OCI-M1 (cell line): ENCODE results near the gene SPDYE4.

Source experiments
- DNase-seq: peaks from one replicate; lab custom pipeline; 2025; lab: John Stamatoyannopoulos, UW

SPDYE4 gene

GRCh38 chr17:8785547-8786413 is 27.4 kb upstream of the SPDYE4 start:
- peak; percentile 87 for DNase-seq

DNA sequence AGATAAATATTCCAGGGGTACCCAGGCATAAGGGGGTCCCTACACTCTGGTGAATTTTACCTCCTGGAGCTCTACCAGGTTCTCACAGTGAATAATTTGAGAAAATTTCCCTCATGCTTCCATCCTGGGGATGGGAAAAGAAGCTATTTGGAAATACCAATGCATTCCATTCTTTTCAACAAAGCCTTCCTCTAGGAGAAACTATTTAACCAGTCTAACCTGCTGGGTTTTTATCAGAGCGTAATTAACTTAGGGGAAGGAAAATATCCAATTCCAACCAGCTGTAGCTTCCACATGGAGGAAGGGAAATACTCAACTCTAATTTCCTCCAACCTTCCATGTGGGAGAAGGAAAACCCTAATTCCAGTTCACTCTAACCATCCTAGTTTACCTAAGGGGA is 23.8 kb upstream of the SPDYE4 start:
- DNase-seq: no peak

DNA sequence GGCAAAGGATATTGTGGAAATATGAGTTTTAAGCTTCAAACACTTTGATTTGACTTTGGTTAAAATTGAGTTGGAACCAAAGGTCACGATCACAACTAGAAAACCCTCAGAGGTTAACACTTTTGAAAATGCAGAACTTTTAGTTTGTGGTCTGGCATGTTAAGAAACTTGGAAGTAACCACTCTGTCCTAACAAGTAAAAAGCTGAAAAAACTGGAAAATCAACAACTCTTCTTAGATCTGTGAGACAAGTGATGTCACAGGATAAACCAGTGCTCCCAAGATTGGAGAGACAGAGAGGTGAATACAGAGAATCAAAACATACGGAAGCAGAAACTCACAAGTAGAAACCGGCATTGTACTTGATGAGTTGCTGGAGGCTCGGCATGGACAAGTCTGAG is 23.4 kb upstream of the SPDYE4 start:
- no peak for DNase-seq

DNA sequence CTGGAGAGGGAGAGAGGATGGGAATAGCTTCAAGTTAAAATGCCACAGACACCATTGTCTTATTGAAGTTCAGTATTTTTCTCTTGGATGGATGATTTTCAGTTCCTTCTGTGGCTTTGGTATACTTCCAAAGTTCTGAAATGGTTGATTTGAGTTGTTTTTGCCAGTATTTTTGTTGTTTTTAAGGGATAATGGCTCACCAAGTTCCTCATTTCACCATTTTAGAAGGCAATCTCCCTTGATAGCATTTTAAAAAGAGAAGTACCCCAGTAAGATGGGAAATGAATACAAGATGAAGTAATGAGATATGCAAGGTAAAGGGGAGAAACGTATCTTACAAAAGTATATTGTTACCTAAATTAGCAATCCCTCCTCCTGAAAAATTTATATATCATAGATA is 18.5 kb upstream of the SPDYE4 start:
- peak; percentile 32 for DNase-seq

GRCh38 chr17:8776248-8776647 is 17.9 kb upstream of the SPDYE4 start:
- no peak for DNase-seq

GRCh38 chr17:8766731-8767130 is 8.4 kb upstream of the SPDYE4 start:
- DNase-seq: no peak

DNA sequence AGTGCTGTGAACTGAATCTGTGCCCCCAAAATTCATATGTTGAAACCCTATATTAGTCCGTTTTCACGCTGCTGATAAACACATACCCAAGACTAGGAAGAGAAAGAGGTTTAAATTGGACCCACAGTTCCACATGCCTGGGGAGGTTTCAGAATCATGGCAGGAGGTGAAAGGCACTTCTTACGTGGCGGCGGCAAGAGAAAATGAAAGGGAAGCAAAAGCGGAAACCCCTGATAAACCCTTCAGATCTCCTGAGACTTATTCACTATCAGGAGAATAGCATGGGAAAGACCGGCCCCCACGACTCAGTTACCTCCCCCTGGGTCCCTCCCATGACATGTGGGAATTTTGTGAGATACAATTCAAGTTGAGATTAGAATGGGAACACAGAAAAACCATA is 3.7 kb upstream of the SPDYE4 start:
- no peak for DNase-seq

- DNase-seq: no peak
Observed at GRCh38 chr17:8757189-8757588, 1.2 kb downstream of the SPDYE4 start.

DNA sequence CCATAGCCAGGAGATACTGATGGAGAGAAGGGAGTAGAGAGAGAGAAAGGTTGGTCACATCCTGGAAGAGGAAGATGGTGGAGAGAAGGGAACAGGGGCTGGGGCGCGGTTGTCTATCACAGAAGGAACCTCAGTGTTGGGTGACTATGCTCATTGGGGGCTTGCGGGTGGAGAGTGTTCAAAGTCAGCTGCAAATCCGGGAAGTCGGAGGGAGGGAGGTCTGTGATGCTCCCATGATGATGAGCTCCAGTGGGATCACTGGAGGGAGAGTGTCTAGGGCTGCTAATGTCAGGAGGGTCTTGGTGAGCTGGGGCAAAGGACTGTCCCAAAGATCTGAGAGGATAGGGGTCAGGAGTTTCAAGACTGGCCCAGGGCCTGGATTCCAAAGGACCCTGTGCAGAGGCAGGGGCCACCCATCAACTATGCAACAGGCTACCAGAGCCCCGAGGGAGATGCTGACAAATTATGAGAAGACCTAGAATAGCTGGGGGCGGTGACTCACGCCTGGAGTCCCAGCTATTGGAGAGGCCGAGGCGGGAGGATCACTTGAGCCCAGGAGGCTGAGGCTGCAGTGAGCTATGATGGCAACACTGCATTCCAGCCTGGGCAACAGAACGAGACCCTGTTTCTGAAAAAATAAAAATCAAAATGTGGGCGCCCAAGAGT is 2.6 kb downstream of the SPDYE4 start:
- no peak for DNase-seq

DNA sequence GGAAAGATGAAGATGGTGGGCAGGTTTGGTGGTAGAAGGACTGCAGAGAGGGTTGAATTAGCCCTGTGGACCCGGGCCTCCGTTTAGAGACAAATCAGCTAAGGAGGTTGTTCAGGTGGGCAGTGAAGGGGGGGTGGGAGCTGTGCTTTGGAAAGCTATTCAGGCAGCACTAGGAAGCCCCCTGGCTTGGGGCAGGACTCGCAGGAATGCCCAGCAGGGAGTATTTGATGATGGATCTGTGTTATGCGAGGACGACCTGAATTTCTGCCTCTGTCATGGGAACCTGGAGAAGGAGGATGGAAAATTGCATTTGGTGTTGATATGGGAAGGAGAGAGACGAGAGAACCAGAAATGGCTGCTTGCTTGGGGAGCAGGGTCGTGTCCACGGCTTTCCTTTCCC is 3.5 kb downstream of the SPDYE4 start:
- DNase-seq: no peak

DNA sequence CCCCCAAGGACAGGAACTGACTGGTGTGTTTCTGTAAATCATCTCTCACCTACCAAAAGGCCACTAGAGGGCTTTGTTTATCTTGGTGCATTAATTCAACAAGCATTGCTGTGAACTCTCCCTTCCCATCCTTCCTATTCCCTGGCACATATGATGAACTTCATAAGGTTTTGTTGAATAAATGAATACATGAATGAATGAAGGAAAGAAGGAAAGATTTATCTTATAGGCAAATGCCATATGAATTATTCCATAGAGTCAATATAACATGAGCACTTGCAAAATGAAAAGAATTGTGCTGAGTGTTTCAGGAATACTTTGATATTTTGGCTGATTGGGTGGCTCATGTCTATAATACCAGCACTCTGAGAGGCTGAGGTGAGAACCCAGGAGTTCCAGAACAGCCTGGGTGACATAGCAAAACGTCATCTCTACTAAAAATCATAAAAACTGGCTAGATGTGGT is 4.3 kb downstream of the SPDYE4 start:
- peak; percentile 59 for DNase-seq

GRCh38 chr17:8753136-8753975 is 5.0 kb downstream of the SPDYE4 start:
- no peak for DNase-seq

- DNase-seq: no peak
Observed at GRCh38 chr17:8749616-8750015, 8.7 kb downstream of the SPDYE4 start.

GRCh38 chr17:8747742-8748141 is 10.6 kb downstream of the SPDYE4 start:
- peak; percentile 32 for DNase-seq

- no peak for DNase-seq
Observed at GRCh38 chr17:8746501-8747236, 11.7 kb downstream of the SPDYE4 start.

- peak; percentile 85 for DNase-seq
Observed at GRCh38 chr17:8745586-8746500, 12.5 kb downstream of the SPDYE4 start.

DNA sequence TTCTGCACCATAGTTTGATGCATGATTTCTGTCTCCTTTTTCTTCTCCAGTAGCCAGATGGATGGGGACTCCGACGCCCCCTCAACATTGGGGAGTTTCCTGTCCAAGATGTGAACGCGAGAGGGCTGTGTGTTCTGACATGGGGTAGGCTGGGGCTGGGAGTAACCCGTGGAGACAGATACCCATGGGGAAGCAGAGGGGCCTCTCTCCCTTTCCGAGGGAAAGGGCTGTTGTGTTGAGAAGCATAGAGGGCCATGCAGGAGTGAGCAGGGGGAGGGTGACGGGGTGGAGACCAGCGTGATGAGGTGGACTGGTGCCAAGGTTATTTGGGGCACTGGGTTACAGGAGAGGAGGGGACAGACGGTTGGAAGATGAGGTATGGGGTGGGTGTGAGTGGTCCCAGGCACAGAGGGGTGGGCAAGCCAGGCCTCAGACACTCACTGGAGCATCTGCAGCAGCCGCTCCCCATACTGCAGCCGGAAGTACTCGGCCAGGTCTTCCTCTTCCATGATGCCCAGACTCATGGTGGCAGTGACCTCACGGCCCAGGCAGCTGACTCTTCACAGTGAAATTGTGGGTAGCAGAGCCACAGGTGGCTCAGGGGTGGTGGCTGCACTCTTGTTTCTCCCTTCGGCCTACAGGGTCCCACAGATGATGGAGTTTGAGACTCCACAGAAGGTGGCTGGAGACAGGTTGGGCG is 14.1 kb downstream of the SPDYE4 start:
- DNase-seq: no peak

DNA sequence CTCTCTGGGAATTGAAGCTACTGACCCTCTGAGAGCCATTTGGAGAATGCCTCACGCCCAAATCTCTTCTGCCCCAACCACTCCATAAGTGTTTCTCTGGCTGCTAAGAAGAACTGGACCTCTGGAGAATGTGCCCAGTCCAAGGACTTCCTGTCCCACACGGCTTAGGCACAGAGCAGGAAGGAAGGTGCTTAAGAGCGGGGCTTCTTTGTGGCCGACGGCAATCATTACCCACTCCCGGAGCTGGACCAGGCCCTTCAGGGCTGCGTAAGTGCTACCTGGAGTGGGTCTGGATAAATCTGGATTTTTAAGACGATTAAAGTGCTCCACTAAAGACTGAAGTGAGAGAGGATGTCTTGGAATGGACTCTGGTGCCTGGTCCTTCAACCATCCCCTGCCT is 15.5 kb downstream of the SPDYE4 start:
- DNase-seq: no peak

- no peak for DNase-seq
Observed at GRCh38 chr17:8742274-8742673, 16.1 kb downstream of the SPDYE4 start.

- DNase-seq: no peak
Observed at GRCh38 chr17:8741771-8742170, 16.6 kb downstream of the SPDYE4 start.
